Psoas muscle (tissue), 8 donors: ENCODE measurements around the gene GRIN1. TPM values are rescaled to one million over a fixed set of nuclear protein-coding genes. Genes with fewer than 3 reads are reported as not detected.
A peak's percentile ranks its signal among the peaks of the same experiment; 100 is the strongest.

Experiments
- ATAC-seq, 4 donors: fragments of 200-7000 bp; cut with Tn5 transposase; one replicate each; pipeline ENCODE4 v1.9.1; 2020; ENCODE audit warnings: moderate library complexity in 3 of 4, mild to moderate bottlenecking in 2 of 4
- DNase-seq, 2 donors: peaks; one replicate each; pipeline ENCODE4 v3.0.0-alpha.2; 2020
- H3K27ac ChIP-seq: fragments of 200-600 bp; one replicate; pipeline ENCODE4 v1.8.0; 2022
- H3K27me3 ChIP-seq, 3 donors: fragments of 200-600 bp in 1 of 3; one replicate each; pipeline versions ENCODE4 v1.6.1 to v1.8.0; 2013 to 2022; ENCODE audit warnings: low read length in 2 of 3, mild to moderate bottlenecking in 2 of 3, moderate library complexity in 1 of 3; ENCODE audit not compliant: insufficient read depth in 3 of 3
- H3K36me3 ChIP-seq, 2 donors: fragments of 200-600 bp in 1 of 2; one replicate each; pipeline versions ENCODE4 v1.6.1 to v1.8.0; 2013 to 2022; ENCODE audit warnings: low read depth in 1 of 2, mild to moderate bottlenecking in 1 of 2, moderate library complexity in 1 of 2; ENCODE audit not compliant: insufficient read depth in 1 of 2
- H3K4me1 ChIP-seq: fragments of 200-600 bp; one replicate; pipeline ENCODE4 v1.8.0; 2022
- H3K4me3 ChIP-seq: fragments of 200-600 bp; one replicate; pipeline ENCODE4 v1.8.0; 2022; ENCODE audit warnings: mild to moderate bottlenecking
- H3K9me3 ChIP-seq: fragments of 200-600 bp; one replicate; pipeline ENCODE4 v1.8.0; 2022
- WGBS, 3 donors: extraction: QIAGEN DNeasy Blood & Tissue Kit; methylation state at CpG; one replicate each; pipeline versions ENCODE4 v1.1.6 to v1.1.7; 2013; 5-methylcytosine and 5-hydroxymethylcytosine counted together
- intact Hi-C, 2 donors: fragments of 100-400 bp; cut with DNase I; formaldehyde crosslinking; loops; one replicate each; pipeline versions ENCODE4 v1.11.0 to v1.14.2; 2022
- polyA plus RNA-seq, 3 donors: library from polyadenylated mRNA; stranded (reverse); fragments of 200-250 nt; gene quantifications; one replicate each; pipeline ENCODE4 v1.2.3, GENCODE V29; 2013
- total RNA-seq, 4 donors: library from RNA; stranded (reverse); fragmentation: NEBNext Ultra II Directional in 2 of 4; extraction: Animal tissue kit (Norgen Biotek cat#: 25700) in 2 of 4; gene quantifications; one replicate each; pipeline versions ENCODE4 v1.2.1 to v1.2.4, GENCODE V29; 2021 to 2023
- TF ChIP-seq, protein P1 (sequence below): fragments of 200-600 bp; IDR thresholded peaks from one replicate; pipeline ENCODE4 v1.8.0; 2022; ENCODE audit warnings: antibody characterized with exemption
- donor health status: healthy with polysubstance abuse.
- donor health status: DM: no; HTN: no; CAD: no; lungs with moderate emphysema.
- donor health status: Bipolar disorder and iron deficiency.
- donor health status: healthy.
- donor health status: DM: yes; HTN: yes; CAD: no.
- donor health status: DM: no; HTN: no; CAD: no.
- donor health status: DM: no; HTN: no; CAD: no.
- donor health status: DM: yes; HTN: yes; CAD: no.

GRIN1 gene
- total and polyA plus RNA-seq, 7 donors = 0.06 TPM; not detected in 6

GRCh38 chr9:137194909-137195308 lies 56.0 kb downstream of the GRIN1 start:
- DNase-seq (no peak), ATAC-seq (no peak)
- H3K36me3 ChIP-seq = peaks cover 3 to 25% of the 10 kb centered on the region in 2 donors
- WGBS, 3 donors = 78 to 86% (median 80%) methylated on average over 10 of the region's 10 CpGs
- no peaks in the 10 kb centered on the region for H3K27me3 ChIP-seq
- H3K27ac ChIP-seq = no peak overlapping the region
- no peak overlapping the region for H3K4me3 ChIP-seq
- H3K9me3 ChIP-seq = no peaks in the 10 kb centered on the region
- intact Hi-C loops = no loop called here
- peaks cover 46% of the 10 kb centered on the region for H3K4me1 ChIP-seq
- TF ChIP-seq, protein P1, sequence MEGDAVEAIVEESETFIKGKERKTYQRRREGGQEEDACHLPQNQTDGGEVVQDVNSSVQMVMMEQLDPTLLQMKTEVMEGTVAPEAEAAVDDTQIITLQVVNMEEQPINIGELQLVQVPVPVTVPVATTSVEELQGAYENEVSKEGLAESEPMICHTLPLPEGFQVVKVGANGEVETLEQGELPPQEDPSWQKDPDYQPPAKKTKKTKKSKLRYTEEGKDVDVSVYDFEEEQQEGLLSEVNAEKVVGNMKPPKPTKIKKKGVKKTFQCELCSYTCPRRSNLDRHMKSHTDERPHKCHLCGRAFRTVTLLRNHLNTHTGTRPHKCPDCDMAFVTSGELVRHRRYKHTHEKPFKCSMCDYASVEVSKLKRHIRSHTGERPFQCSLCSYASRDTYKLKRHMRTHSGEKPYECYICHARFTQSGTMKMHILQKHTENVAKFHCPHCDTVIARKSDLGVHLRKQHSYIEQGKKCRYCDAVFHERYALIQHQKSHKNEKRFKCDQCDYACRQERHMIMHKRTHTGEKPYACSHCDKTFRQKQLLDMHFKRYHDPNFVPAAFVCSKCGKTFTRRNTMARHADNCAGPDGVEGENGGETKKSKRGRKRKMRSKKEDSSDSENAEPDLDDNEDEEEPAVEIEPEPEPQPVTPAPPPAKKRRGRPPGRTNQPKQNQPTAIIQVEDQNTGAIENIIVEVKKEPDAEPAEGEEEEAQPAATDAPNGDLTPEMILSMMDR = no peak

- no peak for ATAC-seq
- intact Hi-C loops = no loop called here
- Histone ChIP-seq H3K4me3 (no peak overlapping the region), H3K4me1 (peaks cover 38% of the 10 kb centered on the region), H3K9me3 (no peaks in the 10 kb centered on the region), H3K36me3 (peaks cover 3 to 17% of the 10 kb centered on the region in 2 donors), H3K27ac (no peak overlapping the region), H3K27me3 (no peaks in the 10 kb centered on the region)
- TF ChIP-seq, protein P1 = no peak
- 82 to 85% (median 84%) methylated on average over 17 to 21 of the region's 21 CpGs for WGBS, 3 donors
- no peak for DNase-seq
Measured at GRCh38 chr9:137195525-137196220, 56.7 kb downstream of the GRIN1 start.

DNA sequence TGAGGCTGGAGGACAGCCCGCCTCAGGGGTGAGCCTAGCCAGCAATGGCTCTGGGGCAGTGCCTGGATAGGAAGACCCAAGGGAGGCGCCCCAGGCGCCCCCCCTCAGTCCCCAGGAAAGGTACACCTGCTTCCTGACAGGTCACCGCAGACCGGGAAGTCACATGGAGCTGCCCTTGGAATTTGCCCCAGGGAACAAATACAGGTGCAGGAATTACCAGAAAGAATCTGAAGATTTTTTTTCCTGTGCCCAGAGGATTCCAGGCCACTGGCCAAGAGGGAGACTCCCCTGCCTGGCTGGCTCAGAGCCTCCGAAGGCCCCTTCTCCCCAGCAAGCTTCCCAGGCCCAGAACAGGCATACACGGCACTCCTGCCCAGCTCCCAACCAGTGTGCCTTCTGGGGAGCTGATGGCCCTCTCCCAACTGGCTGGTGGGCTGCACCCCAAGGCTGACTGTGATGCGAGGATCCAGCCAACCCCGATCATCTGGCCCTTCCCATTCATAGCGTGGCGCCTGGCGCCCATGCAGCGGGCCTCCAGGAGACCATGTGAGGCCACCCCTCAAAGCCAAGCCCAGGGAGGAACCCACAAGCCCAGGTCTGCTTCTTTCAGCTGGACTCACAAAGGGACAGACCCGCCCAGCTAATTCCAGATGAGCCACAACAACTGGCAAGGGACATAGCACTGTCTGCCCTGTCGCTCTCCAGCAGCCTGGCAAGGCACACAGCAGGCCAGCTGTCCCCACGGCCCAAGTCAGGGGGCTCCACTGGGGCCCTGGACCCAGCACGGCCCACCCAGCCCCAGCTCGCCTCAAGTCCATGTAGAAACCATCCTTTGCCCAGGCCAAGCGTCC lies 59.3 kb downstream of the GRIN1 start:
- Histone ChIP-seq H3K9me3 (no peaks in the 10 kb centered on the region), H3K4me1 (peaks cover 56% of the 10 kb centered on the region), H3K36me3 (no peaks in the 10 kb centered on the region), H3K27ac (no peak overlapping the region), H3K27me3 (no peaks in the 10 kb centered on the region), H3K4me3 (peak overlapping the region; percentile 90)
- TF ChIP-seq, protein P1 = no peak
- 63 to 66% (median 65%) methylated on average over 19 of the region's 19 CpGs for WGBS, 3 donors
- no peak for ATAC-seq
- no peak for DNase-seq
- intact Hi-C loops = no loop called here

DNA sequence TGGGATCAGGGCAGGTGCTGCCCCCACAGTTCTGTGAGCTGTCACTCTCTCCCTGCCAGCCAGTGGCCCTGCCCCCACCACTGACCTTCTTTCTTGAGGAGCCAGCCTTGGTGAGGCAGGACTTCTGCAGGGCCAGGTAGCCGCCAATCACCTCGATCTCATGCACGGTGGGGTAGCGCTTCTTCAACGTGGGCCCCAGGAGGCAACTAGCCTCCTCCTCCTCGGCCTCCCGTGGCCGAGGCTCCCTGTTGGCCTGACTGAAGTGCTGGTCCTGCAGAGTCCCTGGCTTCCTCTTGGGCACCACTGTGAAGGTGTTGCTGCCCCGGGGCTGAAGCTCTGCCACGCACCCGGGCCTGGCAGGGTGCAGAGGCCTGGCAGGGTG lies 59.9 kb downstream of the GRIN1 start:
- Histone ChIP-seq H3K36me3 (no peaks in the 10 kb centered on the region), H3K4me3 (peak overlapping the region; percentile 90), H3K9me3 (no peaks in the 10 kb centered on the region), H3K27me3 (no peaks in the 10 kb centered on the region), H3K27ac (no peak overlapping the region), H3K4me1 (peaks cover 62% of the 10 kb centered on the region)
- DNase-seq (no peak), ATAC-seq (no peak)
- intact Hi-C loops = no loop called here
- TF ChIP-seq, protein P1 = no peak
- WGBS, 3 donors = 70 to 77% (median 71%) methylated on average over 11 of the region's 11 CpGs
